ENCODE results near the gene MAP2.

Gene MAP2, protein sequence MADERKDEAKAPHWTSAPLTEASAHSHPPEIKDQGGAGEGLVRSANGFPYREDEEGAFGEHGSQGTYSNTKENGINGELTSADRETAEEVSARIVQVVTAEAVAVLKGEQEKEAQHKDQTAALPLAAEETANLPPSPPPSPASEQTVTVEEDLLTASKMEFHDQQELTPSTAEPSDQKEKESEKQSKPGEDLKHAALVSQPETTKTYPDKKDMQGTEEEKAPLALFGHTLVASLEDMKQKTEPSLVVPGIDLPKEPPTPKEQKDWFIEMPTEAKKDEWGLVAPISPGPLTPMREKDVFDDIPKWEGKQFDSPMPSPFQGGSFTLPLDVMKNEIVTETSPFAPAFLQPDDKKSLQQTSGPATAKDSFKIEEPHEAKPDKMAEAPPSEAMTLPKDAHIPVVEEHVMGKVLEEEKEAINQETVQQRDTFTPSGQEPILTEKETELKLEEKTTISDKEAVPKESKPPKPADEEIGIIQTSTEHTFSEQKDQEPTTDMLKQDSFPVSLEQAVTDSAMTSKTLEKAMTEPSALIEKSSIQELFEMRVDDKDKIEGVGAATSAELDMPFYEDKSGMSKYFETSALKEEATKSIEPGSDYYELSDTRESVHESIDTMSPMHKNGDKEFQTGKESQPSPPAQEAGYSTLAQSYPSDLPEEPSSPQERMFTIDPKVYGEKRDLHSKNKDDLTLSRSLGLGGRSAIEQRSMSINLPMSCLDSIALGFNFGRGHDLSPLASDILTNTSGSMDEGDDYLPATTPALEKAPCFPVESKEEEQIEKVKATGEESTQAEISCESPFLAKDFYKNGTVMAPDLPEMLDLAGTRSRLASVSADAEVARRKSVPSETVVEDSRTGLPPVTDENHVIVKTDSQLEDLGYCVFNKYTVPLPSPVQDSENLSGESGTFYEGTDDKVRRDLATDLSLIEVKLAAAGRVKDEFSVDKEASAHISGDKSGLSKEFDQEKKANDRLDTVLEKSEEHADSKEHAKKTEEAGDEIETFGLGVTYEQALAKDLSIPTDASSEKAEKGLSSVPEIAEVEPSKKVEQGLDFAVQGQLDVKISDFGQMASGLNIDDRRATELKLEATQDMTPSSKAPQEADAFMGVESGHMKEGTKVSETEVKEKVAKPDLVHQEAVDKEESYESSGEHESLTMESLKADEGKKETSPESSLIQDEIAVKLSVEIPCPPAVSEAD (N-terminal part only)

DNA sequence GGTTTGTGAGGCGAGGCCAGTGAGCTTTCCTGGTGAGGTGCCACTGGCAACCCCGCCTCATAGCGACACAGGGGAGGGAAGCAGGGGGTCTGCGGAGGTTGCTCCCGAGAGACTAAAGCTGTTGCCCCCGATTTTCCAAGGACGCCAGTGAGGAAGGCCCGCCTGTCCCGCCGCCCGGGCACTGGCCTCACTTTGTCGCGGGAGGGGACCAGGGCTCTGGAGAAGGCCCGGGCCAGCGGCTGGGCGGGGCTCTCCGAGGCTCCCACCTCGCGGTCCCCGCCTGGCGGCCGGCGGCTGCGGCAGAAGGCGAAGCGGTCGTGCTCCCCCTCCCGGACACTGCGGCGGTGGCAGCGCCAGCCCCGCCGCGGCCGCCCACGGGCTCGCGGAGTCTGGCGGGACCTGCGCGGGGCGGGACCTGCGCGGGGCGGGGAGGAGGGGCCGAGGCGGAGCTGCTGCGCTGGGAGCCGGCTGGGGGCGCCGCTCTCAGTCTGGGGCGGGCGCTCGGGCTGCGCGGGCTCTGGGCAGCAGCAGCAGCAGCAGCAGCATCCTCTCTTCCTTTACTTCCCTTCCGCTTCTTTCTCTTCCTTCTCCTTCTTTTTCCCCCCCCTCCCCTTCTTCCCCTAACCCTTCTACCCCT lies at the start of gene MAP2:
TSS of gene MAP2 (plus strand) at position 486 of the 637 bp plus-strand sequence. CDS start 229,124 bp downstream, outside the sequence.
- in situ Hi-C loops (cut with MboI; ENCODE audit: low sequenced_read_pairs): no loop called here

DNA sequence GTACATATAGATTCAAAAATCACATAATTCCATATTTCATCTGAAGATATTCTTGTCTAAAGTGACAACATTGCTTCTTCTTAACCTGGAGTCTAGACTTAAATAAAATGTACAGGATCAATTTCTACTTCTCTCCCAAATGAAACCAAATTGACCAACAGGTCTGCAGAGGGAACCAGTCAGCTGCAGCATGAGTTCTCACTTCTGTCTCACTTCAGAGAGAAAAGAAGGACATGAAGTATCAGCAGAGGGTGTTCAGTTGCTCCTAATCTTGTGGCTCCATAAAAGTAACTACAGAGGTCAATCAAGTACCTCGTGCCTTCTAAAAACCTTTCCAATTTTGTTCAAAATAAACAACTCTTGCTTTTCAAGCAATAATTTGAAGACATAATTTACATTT lies 47.2 kb upstream of the MAP2 start:
- in situ Hi-C loops (cut with MboI; ENCODE audit: low sequenced_read_pairs): no loop called here

DNA sequence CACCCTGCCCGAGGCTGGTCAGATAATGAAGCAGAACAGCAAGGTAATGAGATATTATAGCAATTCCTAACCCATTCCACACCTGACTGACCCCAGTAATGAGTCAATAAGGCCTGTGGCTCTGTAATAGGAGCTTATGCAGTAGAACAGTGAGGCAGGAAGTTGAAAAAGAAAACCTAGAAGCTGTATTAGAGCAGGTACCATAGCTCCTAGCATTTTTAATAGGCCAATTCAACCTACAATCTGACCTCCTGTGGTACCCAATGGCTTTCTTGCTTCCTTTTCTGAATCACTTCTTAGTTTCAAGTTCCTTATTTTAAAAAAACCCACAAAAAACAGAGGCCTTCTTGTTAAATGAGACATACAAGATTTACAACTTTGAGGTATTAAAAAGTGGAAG lies 43.6 kb upstream of the MAP2 start:
- in situ Hi-C loops (cut with MboI; ENCODE audit: low sequenced_read_pairs): no loop called here

DNA sequence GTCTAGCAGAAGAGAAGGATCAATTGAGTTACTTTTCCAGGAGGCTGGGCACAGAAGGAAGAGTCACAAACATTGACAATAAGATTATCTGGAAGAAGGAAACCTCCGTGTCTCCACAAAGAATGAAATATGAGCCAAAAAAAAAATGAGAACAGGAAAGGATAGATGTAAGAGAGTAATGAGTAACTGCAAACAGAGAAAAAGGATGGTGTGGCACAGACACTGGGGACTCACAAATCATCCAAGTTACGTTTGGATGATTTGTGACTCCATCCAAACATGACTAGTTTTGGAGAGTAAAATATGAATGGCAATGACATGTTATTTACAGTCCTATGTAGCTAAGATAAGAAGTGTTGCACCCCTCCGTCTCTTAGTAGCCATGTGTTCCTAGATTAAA lies 42.8 kb upstream of the MAP2 start:
- in situ Hi-C loops (cut with MboI; ENCODE audit: low sequenced_read_pairs): no loop called here

DNA sequence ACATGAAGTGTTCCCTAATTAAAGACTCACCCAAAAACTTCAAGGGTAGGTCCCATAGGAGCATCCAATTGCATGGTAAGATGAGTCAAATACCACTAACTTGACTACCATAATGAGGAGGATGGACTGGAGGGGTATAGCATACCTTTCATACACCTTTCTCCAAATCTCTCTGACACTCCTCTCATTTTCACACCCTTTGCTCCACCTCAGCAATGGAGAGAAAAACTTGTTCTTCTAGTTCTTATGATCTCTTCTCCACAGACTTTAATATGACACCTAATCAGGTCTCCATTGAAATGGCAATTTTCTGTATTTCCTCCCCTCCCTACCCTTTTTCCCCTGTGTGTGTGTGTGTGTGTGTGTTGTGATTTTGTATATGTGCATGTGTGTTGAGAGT lies 41.1 kb upstream of the MAP2 start:
- in situ Hi-C loops (cut with MboI; ENCODE audit: low sequenced_read_pairs): no loop called here

DNA sequence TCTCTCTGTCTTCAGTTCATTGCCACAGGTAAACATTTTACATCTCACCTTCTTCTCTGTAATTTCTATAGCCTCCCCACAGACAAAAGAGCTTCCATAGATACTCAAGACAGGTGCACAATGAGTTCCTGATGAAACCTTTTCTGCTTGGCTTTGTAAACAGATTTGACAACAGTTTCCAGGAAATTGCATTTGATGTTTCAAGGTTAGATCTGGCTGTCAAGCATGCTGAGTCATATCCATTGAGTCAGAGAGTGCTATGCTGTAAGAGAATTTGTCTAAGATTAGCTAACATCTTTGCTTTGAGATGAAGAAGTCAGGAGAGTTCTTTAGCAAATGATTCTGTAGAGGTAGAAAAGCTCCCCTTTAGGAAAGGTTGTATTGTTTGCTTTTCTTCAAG lies 40.6 kb upstream of the MAP2 start:
- in situ Hi-C loops (cut with MboI; ENCODE audit: low sequenced_read_pairs): no loop called here

DNA sequence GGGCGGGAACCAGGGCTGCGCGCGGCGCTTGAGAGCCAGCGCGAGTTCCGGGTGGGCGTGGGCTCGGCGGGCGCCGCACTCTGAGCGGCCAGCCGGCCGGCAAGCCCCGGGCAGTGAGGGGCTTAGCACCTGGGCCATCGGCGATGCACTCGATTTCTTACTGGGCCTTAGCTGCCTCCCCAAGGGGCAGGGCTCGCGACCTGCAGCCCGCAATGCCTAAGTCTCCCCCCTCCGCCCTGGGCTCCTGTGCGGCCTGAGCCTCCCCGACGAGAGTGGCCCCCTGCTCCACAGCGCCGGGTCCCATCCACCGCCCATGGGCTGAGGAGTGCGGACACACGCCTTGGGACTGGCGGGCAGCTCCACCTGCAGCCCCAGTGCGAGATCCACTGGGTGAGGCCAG lies 36.5 kb upstream of the MAP2 start:
- in situ Hi-C loops (cut with MboI; ENCODE audit: low sequenced_read_pairs): no loop called here

DNA sequence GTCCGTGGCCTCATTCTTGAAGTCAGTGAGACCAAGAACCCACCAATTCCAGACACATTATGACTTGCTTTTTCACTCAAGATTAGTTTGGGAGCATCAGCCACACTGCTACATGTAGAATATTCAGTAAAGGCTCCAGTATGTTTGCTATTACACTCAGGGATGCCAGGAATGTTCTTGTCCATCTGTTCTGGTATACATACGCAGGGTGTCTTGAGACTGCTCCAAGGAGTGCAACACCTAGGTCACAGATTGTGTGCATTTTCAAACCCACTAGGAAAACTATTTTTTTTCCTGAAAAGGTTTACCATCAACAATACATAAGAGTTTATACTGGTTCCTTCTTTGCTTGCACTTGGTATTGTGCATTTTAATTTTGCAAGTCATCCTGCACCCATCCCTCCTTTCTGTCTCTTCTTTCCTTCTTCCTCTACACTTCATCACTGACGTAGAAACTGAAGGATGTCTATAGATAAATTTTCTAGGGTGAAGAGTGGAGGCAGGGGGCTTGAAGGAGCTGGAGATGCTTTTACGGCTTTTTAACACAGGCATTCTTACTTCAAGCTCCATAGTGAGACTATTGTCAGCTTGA lies 35.3 kb upstream of the MAP2 start:
- in situ Hi-C loops (cut with MboI; ENCODE audit: low sequenced_read_pairs): no loop called here

DNA sequence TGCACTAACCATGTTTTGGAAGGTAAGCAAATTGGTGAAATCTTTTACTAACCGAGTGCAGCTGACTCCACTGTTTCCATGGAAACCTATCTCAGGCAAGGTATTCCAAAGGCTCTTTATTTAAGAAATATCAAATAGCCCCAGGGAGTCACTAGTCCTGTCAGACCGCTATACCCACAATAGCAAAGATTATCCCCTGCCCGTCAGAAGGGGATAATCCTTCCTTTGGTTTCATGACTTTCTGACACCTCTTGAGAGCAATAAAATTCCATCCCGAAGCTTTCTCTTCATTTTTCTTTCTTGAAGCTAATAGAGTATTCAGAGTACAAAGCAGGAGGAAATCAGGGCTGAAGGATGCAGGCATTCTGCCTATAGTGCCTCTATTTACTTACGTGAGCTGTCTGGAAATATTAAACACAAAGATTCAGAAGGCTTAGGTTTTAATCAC lies 34.7 kb upstream of the MAP2 start:
- in situ Hi-C loops (cut with MboI; ENCODE audit: low sequenced_read_pairs): no loop called here

DNA sequence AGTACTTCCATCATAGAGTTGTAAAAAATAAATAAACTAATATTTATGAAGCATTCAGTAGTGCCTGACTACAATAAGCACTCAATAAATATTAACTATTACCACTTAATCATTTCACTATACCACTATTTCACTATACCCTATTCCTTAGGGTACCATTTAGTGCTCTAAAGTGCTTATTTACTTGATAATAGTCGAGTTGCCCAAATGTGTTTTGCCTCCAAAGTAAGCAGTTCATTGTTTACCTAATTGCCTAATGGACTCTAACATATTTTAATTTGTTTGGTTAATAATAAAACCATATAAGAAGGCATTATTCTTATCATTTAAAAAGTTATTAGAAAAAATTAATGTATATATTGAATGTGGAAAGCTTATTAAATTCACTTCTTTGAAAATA lies 33.0 kb upstream of the MAP2 start:
- in situ Hi-C loops (cut with MboI; ENCODE audit: low sequenced_read_pairs): no loop called here

DNA sequence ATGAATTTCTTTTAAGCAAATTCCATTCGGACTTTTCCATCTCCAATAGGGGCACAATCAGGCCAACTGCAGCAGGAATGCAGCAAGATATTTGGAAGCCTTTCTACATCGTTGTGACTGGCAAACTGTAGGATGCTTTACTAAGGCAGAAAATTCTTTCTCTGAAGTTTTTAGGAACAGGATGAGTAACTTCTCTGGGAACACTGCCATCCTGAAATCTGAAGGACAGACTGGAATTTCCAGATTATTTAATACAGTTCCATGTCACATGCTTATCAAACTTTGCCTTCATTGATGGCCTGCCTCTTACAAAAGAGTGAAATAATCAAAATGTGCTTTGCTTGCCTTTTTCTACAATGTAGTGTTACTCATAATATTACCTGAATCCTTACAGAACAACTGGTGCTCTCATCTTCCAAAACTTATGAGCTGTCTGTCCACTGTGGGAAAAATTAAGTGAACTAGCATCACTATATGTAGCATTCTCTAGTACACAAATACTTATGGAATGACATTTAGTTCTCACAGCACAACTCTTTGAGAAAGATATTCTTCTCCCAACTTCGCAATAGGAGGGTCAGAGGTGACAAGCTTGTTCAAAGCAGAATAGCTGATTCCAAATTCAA lies 32.0 kb upstream of the MAP2 start:
- in situ Hi-C loops (cut with MboI; ENCODE audit: low sequenced_read_pairs): no loop called here

DNA sequence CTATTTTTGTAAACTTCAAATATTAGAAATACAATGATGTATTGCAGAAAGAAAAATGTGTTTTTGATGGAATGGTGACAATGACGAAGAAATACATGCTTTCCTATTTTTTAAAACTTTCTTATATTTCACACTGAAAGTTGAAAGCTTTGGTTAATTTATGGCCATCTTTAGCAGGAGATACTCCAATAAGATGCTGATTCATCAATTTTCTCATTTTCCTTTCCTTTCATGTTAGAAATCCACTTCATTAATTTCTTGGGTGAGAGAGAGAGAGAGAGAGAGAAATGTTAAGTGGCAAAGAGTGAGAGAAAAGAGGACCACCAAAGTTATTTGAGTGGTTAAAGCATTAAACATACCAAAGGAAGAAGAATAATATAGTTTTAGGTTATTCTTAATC lies 28.6 kb upstream of the MAP2 start:
- in situ Hi-C loops (cut with MboI; ENCODE audit: low sequenced_read_pairs): no loop called here

DNA sequence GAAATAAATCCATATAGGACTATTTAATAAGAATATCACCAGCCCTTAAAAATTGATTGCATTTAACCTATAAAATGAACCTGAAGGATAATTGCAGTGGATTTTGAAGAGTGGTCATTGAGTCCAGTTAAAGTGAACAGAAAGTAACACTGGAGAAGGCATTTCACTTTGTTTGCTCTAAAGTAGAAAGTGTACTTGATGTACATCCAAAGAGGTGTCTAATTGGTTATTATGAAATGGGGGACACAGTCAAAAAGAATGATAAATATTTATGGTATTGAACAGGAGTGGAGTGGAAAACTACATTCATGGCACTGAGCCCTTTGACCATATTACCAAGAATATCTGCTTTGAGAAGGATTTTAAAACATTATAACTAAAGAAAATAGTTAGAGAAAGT lies 28.2 kb upstream of the MAP2 start:
- in situ Hi-C loops (cut with MboI; ENCODE audit: low sequenced_read_pairs): no loop called here

DNA sequence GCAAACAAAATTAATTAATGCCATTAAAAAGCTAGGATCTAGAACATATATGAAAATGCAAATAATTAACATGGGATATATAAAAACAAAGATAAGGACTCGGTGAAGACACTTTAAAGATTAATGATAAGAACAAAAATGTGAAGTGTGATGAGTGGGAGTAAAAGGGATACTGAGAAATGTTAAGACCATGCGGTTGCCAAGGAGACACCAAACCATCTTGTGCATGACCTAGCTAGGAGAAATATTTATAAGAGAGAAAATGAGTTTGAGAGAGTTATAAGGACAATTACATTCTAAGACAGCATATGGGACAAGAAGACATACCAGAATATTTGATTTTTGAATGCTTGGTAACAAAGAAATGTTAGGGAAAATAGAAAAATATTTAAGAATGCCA lies 25.4 kb upstream of the MAP2 start:
- in situ Hi-C loops (cut with MboI; ENCODE audit: low sequenced_read_pairs): no loop called here

DNA sequence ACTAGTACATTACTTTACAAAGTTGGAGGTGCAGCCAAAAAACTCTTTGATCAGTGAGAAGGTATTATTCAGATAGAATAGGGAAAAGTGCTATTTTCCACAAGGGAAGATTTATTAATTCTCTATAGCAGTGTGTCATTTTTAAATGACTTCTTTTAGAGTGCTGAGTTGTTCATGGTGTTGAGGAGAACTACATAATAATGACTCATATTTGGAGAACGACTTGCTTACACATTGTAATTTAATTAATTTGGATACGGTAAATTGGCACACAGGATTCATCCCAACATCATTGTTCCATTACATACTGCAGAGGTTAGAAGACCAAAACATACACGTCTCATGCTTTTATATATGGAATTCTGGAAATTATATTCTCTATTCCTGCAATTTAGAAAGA lies 22.1 kb upstream of the MAP2 start:
- in situ Hi-C loops (cut with MboI; ENCODE audit: low sequenced_read_pairs): no loop called here

DNA sequence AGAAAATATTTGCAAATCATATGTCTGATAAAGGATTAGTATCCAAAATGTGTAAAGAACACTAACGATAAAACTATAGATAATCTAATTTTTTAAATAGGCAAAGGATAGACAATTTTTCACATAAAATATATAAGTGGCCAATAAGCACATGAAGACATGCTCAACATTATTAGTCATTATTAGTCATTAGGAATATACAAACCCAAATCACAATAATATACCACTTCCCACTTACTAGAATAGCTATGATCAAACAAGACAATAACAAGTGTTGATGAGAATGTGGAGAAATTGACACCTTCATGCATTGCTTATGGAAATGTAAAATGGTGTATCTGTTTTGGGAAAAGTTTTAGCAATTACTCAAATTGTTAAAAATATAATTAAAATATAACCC lies 12.6 kb upstream of the MAP2 start:
- in situ Hi-C loops (cut with MboI; ENCODE audit: low sequenced_read_pairs): no loop called here

DNA sequence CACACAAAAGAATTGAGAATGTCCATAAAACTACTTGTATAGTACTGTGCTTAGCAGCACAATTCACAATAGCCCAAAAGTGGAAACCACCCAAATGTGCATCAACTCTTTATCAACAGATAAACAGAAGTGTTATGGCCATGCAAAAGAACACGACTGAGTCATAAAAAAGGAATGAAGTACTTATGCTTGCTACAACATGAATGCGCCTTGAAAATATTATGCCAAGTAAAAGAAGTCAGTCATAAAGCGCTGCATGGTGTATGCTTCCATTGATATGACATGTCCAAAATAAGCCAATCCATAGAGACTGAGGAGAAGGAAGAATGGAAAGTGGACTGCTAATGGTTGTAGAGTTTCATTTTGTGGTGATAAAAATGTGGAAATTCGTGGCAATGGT lies 12.1 kb upstream of the MAP2 start:
- in situ Hi-C loops (cut with MboI; ENCODE audit: low sequenced_read_pairs): no loop called here

DNA sequence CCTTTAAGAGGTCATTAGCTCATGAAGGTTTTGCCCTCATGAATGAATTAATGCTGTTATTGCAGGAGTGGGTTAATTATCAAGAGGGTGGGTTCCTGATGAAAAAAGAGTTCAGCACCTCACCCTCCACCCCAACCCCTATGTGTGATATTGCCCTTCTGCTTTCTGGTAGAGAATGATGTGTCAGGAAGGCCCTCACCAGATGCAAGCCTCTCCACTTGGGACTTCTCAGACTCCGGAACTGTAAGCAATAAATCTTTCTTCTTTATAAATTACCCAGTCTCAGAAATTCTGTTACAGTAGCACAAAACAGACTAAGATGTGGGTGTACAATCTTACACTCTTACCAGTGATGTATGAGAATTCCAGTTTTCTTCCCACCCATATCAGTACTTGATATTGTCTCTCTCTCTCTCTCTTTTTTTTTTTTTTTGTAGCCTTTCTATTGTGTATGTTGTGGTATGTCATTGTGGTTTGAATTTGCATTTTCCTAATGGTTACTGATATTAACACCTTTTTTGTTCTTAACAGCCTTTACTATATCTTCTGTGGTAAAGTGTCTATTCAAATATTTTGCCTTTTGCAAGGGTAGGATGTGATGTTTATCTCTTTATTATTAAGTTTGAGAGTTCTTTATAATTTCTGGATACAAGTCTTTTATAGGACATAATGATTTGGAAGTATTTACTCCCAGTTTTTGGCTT lies 10.4 kb upstream of the MAP2 start:
- in situ Hi-C loops (cut with MboI; ENCODE audit: low sequenced_read_pairs): no loop called here

DNA sequence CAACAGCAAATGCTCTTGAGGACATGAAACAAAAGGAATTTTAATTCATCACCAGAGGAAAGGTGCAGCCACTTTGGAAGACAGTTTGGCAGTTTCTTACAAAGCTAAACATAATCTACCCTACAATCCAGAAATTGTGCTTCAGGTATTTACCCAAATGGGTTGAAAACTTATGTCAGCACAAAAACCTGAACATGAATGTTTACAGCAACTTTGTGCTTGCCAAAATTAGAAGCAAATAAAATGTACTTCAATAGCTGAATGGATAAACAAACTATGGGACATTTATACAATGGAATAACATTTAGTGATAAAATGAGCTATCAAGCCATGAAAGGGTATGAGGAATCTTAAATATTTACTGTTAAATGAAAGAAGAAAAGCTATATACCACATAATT lies 6.9 kb upstream of the MAP2 start:
- in situ Hi-C loops (cut with MboI; ENCODE audit: low sequenced_read_pairs): no loop called here

All from hTERT RPE-1 (cell line).